HG03442 (cell line): ENCODE data around the gene CHRM3.

Experiments used
- ATAC-seq: cut with Tn5 transposase; IDR thresholded peaks from one replicate; pipeline ENCODE4 v1.9.1; 2021; ENCODE audit warnings: mild to moderate bottlenecking, moderate library complexity; ENCODE audit not compliant: unreplicated experiment

Gene CHRM3

DNA sequence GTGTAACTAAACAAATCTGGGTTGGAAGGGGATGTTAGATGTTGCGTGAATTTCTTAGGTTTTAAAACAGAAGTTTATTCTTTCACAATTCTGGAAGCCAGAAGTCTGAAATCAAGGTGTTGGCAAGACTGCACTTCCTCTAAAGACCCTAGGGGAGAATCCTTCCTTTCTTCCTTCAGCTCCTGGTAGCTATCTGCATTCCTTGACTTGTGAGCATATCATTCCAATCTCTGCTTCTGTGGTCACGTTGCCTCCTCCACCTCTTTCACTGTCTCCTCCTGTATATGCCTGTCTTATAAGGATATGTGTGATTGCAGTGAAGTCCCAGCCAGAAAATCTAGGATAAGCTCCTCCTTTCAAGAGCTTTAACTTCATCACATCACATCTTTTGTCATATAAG lies 7.7 kb downstream of the CHRM3 start:
- no peak for ATAC-seq

DNA sequence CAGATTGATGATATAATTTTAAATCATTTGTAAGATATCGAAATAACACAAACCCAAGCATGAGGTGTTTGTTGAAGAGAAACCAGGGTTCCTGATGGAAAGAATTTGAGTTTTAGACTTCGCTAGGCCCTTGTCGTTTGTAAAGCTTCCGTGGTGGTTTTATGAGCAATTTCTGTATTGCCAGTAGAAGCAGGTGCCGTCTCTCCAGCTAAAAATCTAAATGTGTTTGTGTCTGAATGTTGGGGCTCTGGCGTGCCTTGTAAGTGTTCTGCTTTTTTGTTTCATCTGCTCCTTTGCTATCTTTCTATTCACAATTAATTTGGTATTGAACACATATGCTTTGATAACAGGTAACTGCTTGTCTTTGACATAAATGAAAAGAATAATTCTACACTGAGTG lies 27.5 kb downstream of the CHRM3 start:
- ATAC-seq: no peak

DNA sequence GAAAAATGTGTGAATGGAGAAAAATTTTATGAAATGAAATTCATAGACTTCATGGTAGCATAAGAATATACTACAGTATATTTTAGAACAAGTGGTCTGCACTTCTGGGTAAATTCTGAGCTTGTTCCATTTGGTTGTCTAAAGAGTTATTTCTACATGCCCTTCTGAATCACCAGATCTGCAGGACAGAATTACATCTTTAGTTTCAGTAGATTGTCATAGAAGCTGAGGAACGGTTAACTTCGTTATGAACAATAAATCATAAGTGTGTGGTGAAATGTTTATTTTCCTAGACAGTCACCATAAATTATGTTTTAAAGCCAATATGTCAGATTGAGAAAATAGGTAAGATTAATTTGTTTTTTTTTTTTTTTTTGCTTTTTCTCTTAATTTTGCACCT lies 30.9 kb downstream of the CHRM3 start:
- no peak for ATAC-seq

DNA sequence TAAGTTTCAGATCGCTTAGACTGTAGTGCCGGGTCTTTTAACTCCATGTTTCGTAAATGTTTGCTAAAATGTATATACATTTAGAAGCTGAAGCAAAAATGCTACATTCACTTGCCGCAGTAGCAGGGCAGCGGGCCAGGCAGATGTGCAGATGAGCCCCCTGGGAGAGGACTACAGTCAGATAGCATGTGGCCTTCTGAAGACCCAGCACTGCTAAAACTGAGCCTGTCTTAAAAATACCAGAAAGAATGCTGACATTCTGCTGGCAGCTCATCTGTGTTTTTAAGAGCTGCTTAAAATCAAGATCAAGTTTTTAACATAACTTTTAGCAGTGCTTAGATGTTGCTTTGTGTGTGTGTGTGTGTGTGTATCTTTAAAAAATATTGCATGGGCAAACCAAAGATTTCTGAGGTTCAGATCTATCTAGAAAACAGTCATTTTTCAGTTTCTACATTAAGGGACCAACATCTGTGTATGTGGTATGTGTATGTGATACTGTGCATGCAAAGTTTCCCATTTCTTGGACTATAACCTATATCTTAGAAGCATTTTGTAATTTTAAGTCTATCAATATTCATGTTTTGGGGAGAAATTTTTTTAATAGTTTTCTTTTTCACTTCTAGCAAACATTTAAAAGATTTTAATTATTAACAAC lies 31.7 kb downstream of the CHRM3 start:
- no peak for ATAC-seq

DNA sequence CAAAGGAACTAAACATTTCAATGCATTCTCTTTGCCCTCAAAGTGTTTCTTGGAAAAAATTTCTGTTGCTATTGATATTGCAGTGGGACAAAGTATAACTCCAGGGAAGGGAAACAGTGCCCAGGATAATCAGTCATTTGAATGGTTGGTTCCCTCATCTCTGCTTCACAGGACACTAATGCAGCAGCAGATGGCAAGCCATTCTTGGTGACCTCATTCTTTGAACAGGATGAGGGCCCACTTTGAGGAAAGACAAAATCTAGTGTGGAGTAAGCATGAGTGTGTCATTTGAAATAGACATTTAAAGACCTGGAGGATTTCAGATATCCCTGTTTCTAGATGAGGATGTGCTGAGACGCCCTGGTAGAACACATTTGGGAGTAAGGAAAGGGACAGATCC lies 32.3 kb downstream of the CHRM3 start:
- ATAC-seq: no peak

DNA sequence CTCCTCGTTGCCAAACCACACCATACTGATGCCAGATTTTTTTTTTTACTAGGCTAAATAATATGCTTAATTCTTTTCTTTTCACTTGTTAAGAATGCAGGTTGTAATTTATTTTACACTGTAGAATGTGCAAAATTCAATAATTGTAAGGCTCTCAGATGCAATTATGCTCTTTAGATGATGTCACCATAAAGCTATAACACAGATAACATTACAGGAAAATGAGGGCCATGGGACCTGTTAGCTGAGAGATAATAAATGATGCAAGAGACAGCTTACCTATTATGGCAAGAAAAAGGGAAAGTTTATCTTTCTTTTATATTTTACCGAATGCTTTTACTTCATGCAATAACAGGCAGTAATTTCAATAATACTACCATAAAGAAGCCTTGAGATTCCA lies 35.4 kb downstream of the CHRM3 start:
- no peak for ATAC-seq

DNA sequence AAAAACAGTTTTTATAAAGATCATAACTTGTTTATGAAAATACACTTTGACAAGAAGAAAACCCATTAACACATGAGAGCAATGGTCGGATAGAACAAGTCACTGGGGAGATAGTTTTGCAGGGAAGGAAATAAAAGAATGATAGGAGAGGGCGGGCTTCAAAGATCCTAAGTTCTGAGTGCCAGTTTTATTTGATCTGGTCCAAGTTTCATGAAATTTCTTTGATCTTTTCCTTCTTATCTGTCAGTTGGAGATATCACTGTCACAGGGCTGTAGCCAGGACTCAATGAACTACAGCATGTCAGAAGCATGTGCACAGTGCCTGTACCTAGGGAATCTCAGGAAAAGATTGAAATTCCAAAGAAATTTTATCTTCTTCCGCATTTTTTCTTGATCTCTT lies 36.5 kb downstream of the CHRM3 start:
- ATAC-seq: no peak

DNA sequence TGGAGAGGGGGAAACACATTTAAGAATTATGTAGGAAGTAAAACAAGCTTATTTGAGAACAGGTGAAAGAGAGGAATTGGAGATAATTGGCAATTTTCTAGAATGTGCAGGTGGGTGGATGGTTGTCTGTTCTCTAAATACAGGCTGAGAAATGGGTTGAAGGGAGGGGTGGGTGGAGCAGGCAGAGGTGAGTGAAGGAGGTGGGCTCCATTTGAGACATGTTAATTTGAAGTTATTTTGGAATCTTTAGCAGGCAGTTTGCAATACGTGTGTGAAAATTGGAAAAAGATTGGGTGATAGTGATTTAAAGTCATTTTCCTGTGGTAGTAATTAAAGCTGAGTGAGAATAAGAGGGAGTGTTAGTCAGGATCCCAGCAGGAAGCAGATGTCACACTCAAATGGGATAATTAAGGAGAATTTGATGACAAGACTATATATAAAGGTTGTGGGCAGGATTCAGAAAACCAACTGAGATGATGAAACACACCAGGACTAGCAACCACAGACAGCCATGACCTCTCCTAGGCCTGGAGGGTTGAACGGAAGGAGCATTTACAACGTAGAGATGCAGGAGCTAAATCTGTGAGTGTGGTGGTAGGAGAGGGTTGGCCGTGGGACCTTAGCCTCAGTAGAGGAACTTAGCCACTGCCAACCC lies 40.6 kb downstream of the CHRM3 start:
- no peak for ATAC-seq

DNA sequence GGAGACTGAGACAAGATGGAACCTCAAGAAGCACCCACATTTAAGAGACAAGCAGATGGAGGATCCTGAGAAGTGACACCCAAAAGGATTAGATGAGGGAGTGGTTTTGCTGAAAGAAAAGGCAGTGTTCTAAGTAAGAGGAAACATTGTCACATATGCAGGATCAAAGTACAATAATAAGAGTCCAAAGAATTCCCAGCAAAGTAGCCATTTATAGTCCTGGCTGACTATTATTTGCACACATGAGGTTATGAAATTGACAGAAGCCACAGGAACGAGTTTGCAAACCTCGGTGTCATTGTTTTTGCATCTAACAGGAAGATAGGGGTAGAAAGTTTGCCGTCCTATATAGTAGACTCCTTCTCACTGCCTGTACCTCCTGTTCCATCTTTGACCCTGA lies 41.3 kb downstream of the CHRM3 start:
- ATAC-seq: no peak

DNA sequence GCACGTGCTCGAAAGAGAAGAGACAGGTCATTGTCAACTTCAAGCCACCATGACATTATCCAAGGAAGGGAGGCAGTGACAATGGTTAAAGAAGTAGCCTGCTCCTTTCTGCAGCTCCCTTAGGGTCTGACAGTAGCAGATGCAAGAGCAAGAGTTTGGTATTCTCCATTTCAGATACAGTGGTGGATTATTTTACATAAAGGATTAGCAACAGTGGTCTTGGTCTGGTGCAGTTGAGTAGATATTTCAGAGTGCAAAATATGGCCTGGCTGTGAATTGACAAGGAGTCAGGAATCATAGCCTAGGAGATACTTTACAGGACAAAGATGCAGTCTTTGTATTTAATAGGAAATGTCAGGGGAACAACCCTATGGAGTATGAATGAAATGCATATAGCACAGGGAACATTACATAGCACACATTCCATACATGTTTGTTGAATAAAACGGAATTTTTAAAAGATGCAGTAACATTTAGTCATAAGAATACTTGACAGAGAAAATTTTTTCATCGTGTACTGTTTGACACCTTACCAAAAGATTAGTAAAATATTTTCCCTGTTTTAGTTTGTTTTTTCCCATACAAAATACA lies 41.8 kb downstream of the CHRM3 start:
- ATAC-seq: no peak

DNA sequence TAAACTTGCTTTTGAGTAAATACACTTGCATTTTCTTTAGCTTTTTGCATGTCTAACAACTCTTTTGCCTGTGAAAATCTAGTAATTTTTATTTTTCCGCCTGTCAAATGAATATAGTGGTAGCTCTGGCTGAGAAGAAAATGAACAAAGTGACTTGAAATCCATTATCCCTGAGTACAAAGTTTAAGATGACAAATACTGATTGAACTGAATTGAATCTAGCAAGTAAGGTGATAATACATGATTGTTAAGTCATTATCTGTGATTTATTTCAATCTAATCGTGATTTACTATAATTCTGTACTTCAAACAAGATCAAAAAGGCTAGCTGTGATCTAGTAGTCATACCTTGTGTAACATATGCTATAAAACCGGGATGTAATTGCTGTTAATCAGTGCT lies 42.8 kb downstream of the CHRM3 start:
- no peak for ATAC-seq

DNA sequence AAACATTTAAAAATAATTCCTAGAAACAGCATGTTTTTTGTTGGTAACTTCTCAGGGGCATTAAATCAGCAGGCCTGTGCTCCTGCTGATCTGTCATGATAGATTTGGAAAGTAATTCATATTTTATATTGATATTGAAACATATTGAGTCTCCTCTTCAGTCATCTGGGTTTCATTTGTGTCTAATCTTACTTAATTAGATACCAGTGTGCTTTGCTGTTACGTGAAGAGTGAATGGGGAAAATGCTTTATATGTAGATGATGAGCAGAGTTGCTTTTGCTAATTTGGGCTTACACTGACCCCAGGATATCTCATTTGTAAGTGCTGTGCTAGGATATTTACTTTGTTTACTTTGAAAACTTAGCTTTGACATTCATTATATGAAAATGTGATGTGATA lies 45.9 kb downstream of the CHRM3 start:
- no peak for ATAC-seq

DNA sequence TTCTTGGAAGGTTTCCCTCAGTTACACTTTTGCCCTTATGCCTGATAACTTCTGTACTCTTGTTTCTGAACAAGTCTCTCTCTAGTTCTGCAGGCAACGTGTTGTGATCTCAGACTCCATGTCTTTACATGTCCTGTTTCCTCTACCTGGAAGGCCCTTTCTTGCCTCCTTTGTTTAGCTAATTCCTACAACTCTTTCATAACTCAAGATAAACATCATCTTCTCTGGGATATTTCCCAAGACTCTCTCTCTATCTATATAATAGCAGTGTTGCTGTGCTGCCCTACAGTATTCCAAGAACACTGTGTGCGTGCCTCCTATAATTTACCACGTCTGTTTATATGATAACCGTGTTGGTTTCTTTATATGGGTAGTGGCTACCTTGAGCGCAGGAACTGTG lies 47.8 kb downstream of the CHRM3 start:
- no peak for ATAC-seq
